ENCODE results near the gene PHF1. TPM values are rescaled to one million over a fixed set of nuclear protein-coding genes. Genes with fewer than 3 reads are reported as not detected.

The PHF1 gene
- total and polyA plus RNA-seq, 2 of the 13 experiments (the other 11 are each of a cell fraction or from before 2014, with no cell fraction given), result 25.4 to 61.9 TPM

DNA sequence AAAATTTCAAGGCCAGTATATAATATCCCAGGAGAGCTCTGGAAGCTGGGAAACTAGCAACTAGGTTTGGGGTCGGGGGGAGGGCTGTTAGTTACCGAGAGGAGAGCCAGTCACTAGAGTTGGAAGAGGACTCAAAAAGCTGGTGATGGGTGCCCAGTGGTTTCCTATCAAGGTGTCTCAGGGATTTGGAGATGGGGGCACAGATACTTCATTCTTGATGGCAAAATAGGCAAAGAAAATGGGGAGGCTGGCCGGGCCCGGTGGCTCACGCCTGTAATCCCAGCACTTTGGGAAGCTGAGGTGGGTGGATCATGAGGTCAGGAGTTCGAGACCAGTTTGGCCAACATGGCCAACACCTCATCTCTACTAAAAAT lies 805 bp downstream of the PHF1 start:
- intact Hi-C loops (cut with micrococcal nuclease; ENCODE audit: unreplicated experiment), result no loop called here
- no peak for FAIRE-seq
- H3K9me3 ChIP-seq (ENCODE audit: low read length), result no peaks in the 10 kb centered on the region
- no peak for ATAC-seq
- H3K36me3 ChIP-seq (replicated peaks in 1 of 2; ENCODE audit: control insufficient read depth in 1 of 2, insufficient read depth in 2 of 2, low read length in 2 of 2), result peaks cover 19 to 44% of the 10 kb centered on the region in 2 experiments
- H3K4me1 ChIP-seq (ENCODE audit: insufficient read depth, low read length), result peaks cover 39% of the 10 kb centered on the region
- BruUV-seq (replicated peaks), result no TSS peak
- peak overlapping the region; percentile 57 for H3K27ac ChIP-seq (ENCODE audit: extremely low read length, insufficient read depth, low read length)
- ChIA-PET CTCF (ENCODE audit: low intra/inter-chr PET ratio, low total read pairs) (no interaction called here), POLR2A (interaction anchor here (2.5 kb wide), 1 partner anchor 14 kb away, joined by 13 read pairs; no protein-coding TSS in a partner anchor)
- WGBS (ENCODE audit: low lambda C conversion rate), result 86% methylated on average over 6 of the region's 6 CpGs
- DNase-seq (ENCODE audit: low spot score), result no peak
- in situ Hi-C loops (cut with HindIII; ENCODE audit: extremely low pct_ligation_motif_present, low pct_unique_long_range_greater_than_20kb), result loop anchor here (10.0 to 25.0 kb wide), 2 partner anchors 124 to 207 kb away; partner anchors contain the start of genes B3GALT4, HSD17B8, PFDN6 and RGL2
- H3K79me2 ChIP-seq (ENCODE audit: insufficient read depth, low read length), result peaks cover 16% of the 10 kb centered on the region
- TF ChIP-seq, protein P1, sequence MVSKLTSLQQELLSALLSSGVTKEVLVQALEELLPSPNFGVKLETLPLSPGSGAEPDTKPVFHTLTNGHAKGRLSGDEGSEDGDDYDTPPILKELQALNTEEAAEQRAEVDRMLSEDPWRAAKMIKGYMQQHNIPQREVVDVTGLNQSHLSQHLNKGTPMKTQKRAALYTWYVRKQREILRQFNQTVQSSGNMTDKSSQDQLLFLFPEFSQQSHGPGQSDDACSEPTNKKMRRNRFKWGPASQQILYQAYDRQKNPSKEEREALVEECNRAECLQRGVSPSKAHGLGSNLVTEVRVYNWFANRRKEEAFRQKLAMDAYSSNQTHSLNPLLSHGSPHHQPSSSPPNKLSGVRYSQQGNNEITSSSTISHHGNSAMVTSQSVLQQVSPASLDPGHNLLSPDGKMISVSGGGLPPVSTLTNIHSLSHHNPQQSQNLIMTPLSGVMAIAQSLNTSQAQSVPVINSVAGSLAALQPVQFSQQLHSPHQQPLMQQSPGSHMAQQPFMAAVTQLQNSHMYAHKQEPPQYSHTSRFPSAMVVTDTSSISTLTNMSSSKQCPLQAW (CRISPR knock-in tag; IDR thresholded peaks at IDR 0.05), result peak; percentile 30; the same call in 1 of the 2 replicates
- TF ChIP-seq ZNF546 (CRISPR knock-in tag; conservative IDR thresholded peaks at IDR 0.05) (0 out of 2 replicates have a peak, but pooled peaks have one; percentile 19), PCBP2 (optimal IDR thresholded peaks at IDR 0.05; ENCODE audit: low read depth, low read length, poor library complexity, severe bottlenecking) (no peak), WIZ (CRISPR knock-in tag; IDR thresholded peaks at IDR 0.05) (no peak), ZFAT (CRISPR knock-in tag; conservative IDR thresholded peaks at IDR 0.05) (no peak)
- TF ChIP-seq, protein P2, sequence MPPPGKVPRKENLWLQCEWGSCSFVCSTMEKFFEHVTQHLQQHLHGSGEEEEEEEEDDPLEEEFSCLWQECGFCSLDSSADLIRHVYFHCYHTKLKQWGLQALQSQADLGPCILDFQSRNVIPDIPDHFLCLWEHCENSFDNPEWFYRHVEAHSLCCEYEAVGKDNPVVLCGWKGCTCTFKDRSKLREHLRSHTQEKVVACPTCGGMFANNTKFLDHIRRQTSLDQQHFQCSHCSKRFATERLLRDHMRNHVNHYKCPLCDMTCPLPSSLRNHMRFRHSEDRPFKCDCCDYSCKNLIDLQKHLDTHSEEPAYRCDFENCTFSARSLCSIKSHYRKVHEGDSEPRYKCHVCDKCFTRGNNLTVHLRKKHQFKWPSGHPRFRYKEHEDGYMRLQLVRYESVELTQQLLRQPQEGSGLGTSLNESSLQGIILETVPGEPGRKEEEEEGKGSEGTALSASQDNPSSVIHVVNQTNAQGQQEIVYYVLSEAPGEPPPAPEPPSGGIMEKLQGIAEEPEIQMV (CRISPR knock-in tag; IDR thresholded peaks at IDR 0.05; ENCODE audit: low read depth), result no peak
- peak overlapping the region; percentile 84 for H3K4me2 ChIP-seq (ENCODE audit: low read depth, low read length)
- H3K4me3 ChIP-seq (replicated peaks in 1 of 3; ENCODE audit: insufficient read depth in 1 of 3, low read depth in 2 of 3, low read length in 3 of 3), result peak overlapping the region; percentile 85 to 87 (median 86)
- H3K9ac ChIP-seq (ENCODE audit: insufficient read depth, low read depth, low read length), result peak overlapping the region; percentile 82
- H3K27me3 ChIP-seq (ENCODE audit: control insufficient read depth in 1 of 2, insufficient read depth in 2 of 2, low read length in 2 of 2), result no peaks in the 10 kb centered on the region
- no peak overlapping the region for H2AFZ ChIP-seq (ENCODE audit: low read length)
- H4K20me1 ChIP-seq (ENCODE audit: insufficient read depth, low read length), result no peaks in the 10 kb centered on the region
